HuH-7.5 (cell line): ENCODE measurements around the gene EGFL6.
"Not testable (repeated sequence)": the region's sequence is repeated elsewhere in the genome, so short reads cannot be mapped to it uniquely, and the experiment has no call there.

ENCODE experiments used
- DNase-seq: peaks from one replicate; pipeline ENCODE4 v3.0.0; 2011; ENCODE audit warnings: low spot score

Gene EGFL6

GRCh38 chrX:13590914-13591313, 21.5 kb downstream of the EGFL6 start:
- no peak for DNase-seq

DNA sequence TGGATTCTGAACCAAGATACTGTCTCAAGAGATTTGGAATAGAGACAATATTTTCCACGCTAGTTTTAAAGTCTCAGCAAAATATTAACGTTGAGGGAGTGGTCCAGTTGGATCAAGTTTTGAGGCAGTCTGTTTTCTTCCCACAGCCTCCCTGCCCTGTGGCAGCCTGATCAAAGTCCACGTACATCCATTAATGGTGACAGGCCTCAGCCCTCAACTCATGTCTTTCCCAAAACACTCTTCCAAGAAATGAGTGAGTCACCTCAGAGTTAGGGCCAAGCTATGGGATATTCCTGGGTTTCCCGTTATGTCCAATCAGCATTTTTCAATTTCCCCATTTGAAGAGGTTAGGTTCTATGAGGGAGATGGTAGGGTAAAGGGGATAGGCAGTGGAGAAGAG, 28.5 kb downstream of the EGFL6 start:
- no peak for DNase-seq

GRCh38 chrX:13598877-13599276, 29.5 kb downstream of the EGFL6 start:
- DNase-seq, result no peak

DNA sequence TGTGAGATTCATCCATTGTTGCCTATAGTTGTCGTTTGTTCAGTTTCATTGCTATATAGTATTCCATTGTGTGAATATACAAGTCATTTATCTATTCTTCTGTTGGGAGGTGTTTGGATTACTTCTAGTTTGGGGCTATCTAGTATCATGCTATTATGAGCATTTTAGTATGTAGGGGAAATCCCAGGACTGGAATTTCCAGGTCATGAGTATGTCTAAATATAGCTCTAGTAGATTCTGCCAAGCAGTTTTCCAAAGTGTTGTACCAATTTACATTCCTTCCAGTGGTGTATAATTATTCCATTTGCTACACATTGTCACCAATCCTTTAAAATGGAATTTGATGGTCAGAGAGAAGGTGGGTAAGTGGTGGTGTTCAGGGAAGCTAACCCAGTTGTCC, 30.1 kb downstream of the EGFL6 start:
- no peak for DNase-seq

GRCh38 chrX:13605611-13606010, 36.2 kb downstream of the EGFL6 start:
- no peak for DNase-seq

- DNase-seq, result no peak
Observed at GRCh38 chrX:13607331-13607995, 38.1 kb downstream of the EGFL6 start.

DNA sequence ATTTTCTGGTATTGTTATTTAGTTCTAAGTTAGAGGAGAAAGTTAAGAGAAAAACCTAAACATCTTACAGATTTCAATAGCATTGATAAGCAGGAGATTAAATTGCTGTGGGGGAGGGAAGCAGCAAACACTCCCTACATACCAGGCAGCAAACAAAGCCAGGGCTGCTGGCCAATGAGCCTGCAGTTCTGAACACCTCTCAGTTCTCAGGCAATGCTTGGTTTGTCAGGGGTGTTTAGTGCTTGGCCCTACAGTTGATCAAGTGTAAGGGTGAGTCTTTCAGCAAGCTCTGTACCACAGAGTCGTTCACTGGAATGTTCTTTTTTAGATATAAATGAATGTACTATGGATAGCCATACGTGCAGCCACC, 38.6 kb downstream of the EGFL6 start:
- no peak for DNase-seq

- no peak for DNase-seq
Observed at GRCh38 chrX:13614154-13614553, 44.8 kb downstream of the EGFL6 start.

DNA sequence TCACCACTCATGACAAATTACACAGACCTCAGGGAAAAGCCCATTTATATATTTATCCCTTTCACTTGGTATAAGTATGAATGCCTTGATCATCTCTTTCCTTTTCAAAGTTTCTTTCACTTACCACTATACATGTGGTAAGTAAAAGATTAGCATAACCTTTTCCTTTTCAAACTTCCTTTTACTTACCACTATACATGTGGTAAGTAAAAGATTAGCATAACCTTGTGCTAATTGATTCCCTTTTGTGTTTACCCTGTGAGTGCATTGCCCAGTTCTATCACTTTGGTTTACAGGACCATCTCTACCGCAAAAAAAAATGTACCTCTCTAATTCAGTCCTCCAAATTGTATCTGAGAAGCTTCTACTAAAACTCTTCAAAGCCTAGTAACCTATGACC, 50.8 kb downstream of the EGFL6 start:
- DNase-seq, result no peak

GRCh38 chrX:13622401-13622964, 53.1 kb downstream of the EGFL6 start:
- no peak for DNase-seq

DNA sequence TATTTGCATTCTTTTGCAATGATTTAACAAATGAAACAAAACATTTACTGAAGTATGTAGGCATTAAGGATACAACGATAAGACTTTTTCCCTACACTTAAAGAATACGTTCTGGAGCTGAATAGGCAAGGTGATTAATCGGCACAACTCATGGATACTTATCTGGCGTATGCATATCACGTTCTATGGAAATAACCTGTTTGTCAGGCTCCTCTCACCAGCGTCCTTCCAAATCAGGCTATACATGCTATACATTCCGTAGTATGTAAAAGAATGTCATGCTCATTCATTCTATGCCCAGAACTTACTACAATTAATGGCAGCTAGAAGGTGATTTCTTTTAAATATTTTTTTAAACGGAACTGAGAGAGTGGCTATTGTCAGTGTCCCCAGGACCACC, 57.9 kb downstream of the EGFL6 start:
- DNase-seq, result no peak

GRCh38 chrX:13637224-13637623, 67.8 kb downstream of the EGFL6 start:
- DNase-seq, result not testable (repeated sequence)

- no peak for DNase-seq
Observed at GRCh38 chrX:13638021-13638420, 68.6 kb downstream of the EGFL6 start.

DNA sequence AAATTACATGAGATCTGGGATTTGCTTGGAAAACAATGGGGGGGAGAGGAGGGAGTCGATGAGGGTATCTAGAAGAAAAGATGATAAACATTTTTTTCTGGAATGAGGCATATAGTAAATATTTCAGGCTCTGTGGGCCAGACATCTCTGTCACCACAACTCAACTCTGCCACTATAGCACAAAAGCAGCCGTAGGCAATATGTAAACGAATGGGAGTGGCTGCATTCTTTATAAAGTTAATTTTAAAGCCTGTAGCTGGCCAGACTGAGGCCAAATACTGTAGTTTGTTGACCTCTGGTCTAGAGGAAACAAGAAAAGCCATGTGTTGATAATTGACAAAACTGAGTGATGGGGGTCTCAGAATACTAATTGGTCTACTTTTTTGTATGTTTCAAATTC, 69.4 kb downstream of the EGFL6 start:
- no peak for DNase-seq

DNA sequence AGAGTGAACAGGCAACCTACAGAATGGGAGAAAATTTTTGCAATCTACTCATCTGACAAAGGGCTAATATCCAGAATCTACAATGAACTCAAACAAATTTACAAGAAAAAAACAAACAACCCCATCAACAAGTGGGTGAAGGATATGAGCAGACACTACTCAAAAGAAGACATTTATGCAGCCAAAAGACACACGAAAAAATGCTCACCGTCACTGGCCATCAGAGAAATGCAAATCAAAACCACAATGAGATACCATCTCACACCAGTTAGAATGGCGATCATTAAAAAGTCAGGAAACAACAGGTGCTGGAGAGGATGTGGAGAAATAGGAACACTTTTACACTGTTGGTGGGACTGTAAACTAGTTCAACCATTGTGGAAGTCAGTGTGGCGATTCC, 72.3 kb downstream of the EGFL6 start:
- not testable (repeated sequence) for DNase-seq

DNA sequence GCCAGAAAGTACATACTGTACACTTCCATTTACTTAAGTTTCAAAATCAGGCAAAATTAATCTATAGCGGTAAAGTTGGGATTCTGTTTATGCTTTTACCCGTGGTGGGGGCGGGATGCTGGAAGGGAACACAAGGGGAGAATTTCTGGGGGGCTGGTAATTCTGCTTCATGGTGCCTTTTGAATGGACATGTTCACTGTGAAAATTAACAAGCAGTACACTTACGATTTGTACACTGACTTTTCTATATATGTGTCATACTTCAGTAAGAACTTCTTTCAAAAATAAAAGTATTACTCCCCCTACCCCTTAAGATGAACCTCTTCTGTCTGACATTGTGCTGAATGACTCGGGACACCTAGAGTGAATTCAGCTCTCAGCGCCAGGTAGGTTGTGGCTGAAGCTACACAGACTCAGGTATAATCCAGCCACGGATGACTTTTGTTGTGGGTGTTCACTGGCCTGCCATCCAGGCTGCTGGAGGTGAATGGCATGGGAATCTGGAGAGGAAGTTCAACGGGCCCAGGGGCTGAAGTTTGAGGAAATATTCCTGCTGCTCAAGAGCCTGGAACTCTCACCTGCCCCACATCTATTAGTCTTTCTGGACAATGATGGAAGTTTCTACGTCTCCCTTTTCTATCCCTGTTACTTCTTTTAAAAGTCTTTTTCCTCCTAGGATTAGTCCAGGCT, 76.2 kb downstream of the EGFL6 start:
- no peak for DNase-seq

DNA sequence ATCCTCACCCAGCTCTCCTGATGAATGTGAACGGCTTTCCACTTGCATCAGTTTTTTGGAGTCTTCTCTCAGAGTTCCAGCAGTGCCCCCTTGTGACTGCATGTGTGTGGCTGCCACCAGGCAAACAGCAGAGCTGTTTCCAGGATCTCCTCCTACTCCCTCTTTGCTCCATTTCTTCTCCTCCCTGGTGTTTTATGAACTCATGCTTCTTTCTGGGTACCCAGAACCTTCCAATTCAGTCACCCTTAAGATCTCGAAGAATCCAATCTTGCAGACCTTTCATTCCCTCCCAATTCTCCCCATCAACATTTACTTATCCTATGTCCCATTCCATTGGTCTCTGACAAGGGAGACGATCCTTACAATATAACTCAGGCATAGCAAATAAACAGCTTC, 76.8 kb downstream of the EGFL6 start:
- DNase-seq, result no peak

GRCh38 chrX:13647709-13648212, 78.4 kb downstream of the EGFL6 start:
- no peak for DNase-seq

DNA sequence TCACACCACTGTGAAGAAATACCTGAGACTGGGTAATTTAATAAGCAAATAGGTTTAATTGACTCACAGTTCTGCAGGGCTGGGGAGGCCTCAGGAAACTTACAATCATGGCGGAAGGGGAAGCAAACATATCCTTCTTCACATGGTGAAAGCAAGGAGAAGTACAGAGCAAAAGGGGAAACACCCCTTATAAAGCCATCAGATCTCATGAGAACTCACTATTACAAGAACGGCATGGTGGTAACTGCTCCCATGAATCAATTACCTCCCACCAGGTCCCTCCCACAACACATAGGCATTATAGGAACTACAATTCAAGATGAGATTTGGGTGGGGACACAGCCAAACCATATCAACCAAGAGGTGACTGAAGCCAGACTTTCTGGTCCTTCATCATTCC, 78.9 kb downstream of the EGFL6 start:
- DNase-seq, result not testable (repeated sequence)

DNA sequence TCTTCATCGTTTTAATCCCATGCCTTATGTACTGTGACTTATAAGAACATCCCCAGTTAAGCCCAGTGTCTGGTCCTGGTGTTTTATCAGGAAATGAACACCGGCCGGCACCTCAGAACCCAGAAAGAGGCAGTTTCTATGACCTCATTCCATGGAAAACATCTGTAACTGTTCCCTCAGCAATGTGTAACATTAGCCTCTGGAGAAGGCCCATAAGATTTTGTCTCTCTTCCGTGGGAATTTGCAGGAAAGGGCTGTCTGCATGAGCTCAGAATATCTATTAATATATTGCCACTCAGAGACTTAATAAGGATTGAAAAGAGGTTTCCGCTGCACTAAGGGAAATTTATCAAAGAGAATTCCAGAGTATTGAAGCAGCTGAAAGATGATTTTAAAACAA, 80.4 kb downstream of the EGFL6 start:
- no peak for DNase-seq

- DNase-seq, result no peak
Observed at GRCh38 chrX:13650318-13650717, 80.9 kb downstream of the EGFL6 start.

GRCh38 chrX:13651150-13651549, 81.7 kb downstream of the EGFL6 start:
- DNase-seq, result no peak

DNA sequence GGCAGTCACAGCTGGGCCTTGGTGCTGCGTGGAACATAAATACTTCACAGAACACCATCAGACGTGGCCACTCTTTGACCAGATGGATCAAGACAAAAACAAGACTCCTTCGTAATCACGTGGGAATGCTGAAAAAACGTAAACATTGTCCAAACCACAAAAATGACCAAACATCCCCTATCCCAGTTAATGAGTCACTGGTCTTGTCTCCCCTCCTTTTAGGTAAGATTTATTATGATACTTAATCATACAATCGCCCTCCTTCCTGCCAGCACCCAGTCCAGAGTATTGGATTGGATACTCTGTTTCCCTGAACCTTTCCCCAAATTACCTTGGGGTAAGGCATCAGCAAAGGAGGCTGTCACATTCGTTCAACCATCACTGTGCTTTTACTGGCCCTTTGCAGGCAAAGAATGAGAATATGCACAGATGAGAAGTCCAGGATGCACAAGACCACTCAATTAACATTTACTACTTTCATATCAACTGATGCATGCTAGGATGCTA, 82.9 kb downstream of the EGFL6 start:
- no peak for DNase-seq
